DMS153 treated with DMSO at 0.1 percent for 48 hours (cell line): ENCODE measurements around the gene ACP5.
"Not testable (repeated sequence)": the region's sequence is repeated elsewhere in the genome, so short reads cannot be mapped to it uniquely, and the experiment has no call there.

Experiments
- DNase-seq: peaks from one replicate; lab custom pipeline; 2025; ENCODE audit not compliant: unreplicated experiment; lab: John Stamatoyannopoulos, UW

Gene ACP5

GRCh38 chr19:11577451-11578257 is at the start of gene ACP5:
Gene ACP5 (minus strand): TSS chr19:11577645. CDS start chr19:11577317, 328 bp downstream.
- no peak for DNase-seq

GRCh38 chr19:11626252-11626651 is 48.8 kb upstream of the ACP5 start:
- no peak for DNase-seq

- no peak for DNase-seq
These were observed 46.6 kb upstream of the ACP5 start for GRCh38 chr19:11624069-11624463.

GRCh38 chr19:11622401-11622800 is 45.0 kb upstream of the ACP5 start:
- DNase-seq, result not testable (repeated sequence)

GRCh38 chr19:11620553-11620952 is 43.1 kb upstream of the ACP5 start:
- DNase-seq, result no peak

GRCh38 chr19:11617180-11618062 is 40.0 kb upstream of the ACP5 start:
- DNase-seq, result no peak

GRCh38 chr19:11612816-11613511 is 35.5 kb upstream of the ACP5 start:
- no peak for DNase-seq

GRCh38 chr19:11611730-11612129 is 34.3 kb upstream of the ACP5 start:
- DNase-seq, result no peak

GRCh38 chr19:11606484-11606883 is 29.0 kb upstream of the ACP5 start:
- DNase-seq, result no peak

GRCh38 chr19:11599704-11600103 is 22.3 kb upstream of the ACP5 start:
- DNase-seq, result not testable (repeated sequence)

- DNase-seq, result no peak
These were observed 21.3 kb upstream of the ACP5 start for GRCh38 chr19:11598746-11599145.

GRCh38 chr19:11598103-11598483 is 20.6 kb upstream of the ACP5 start:
- DNase-seq, result no peak

GRCh38 chr19:11597202-11598102 is 20.0 kb upstream of the ACP5 start, which contains the start of gene ZNF627:
Gene ZNF627 (plus strand): TSS chr19:11597483. CDS start chr19:11597628, 145 bp downstream.
- DNase-seq, result peak; percentile 84

- DNase-seq, result no peak
These were observed 18.7 kb upstream of the ACP5 start for GRCh38 chr19:11596156-11596555.

- DNase-seq, result no peak
These were observed 16.6 kb upstream of the ACP5 start for GRCh38 chr19:11594084-11594483.

GRCh38 chr19:11587975-11588631 is 10.7 kb upstream of the ACP5 start:
- DNase-seq, result no peak

GRCh38 chr19:11587302-11587974 is 10.0 kb upstream of the ACP5 start:
- DNase-seq, result peak; percentile 74

GRCh38 chr19:11586331-11586730 is 8.9 kb upstream of the ACP5 start:
- no peak for DNase-seq

GRCh38 chr19:11581740-11582139 is 4.3 kb upstream of the ACP5 start:
- no peak for DNase-seq
